GM12892 (cell line): ENCODE data around the gene DUOXA1.

Source experiments
- POLR2A ChIP-seq: IDR thresholded peaks from 2 replicates; pipeline ENCODE4 v1.6.1; 2011; ENCODE audit warnings: low read depth, low read length, control low read depth
- POLR2AphosphoS5 ChIP-seq: IDR thresholded peaks from 2 replicates; pipeline ENCODE4 v1.6.1; 2011; ENCODE audit warnings: low read depth, low read length, control low read depth
- TAF1 ChIP-seq: IDR thresholded peaks from 2 replicates; pipeline ENCODE4 v1.6.1; 2011; ENCODE audit warnings: low read depth, mild to moderate bottlenecking, control low read depth, low read length, borderline replicate concordance

DNA sequence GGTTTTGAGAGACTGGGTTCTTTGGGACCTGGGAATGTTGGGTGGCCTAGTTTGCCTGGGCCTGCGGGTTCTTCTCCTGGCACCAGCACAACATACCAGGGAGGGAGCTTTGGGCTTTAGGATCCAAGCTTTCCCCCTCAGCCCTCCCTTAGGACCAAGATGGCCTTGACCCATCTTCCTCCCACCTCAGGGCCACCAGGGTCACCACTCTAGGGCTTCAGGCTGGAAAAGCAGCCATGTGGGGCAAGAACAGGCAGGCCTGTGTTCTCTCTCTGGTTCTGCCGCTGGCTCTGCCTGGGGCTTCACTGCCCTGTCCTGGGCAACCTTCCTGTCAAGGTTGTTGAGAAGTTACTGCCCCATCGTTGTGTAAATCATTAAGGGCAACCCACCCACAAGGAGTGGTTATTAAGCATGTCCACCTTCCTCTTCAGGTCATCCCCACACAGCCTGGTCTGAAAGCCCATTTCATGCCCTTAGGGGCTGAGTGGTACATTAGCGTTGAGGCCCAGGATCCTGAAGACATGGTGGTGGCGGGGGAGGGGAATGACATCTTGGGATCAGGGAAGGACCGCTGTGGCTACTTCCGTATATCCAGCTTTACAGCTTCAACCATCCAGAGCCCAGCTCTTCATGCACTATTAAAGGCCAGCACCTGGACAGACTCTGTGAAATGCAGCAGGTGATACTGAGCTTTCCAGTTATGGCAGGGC, 767 bp upstream of the DUOXA1 start:
- TF ChIP-seq POLR2A: no peak
- TF ChIP-seq POLR2AphosphoS5: no peak
- no peak for TF ChIP-seq TAF1
